Transverse colon (tissue), 3 donors: Measurements from ENCODE around the gene SHISAL2A.

ENCODE experiments used
- POLR2A ChIP-seq: fragments of 450-650 bp; IDR thresholded peaks from one replicate; pipeline ENCODE4 v1.6.1; 2016; ENCODE audit warnings: antibody characterized with exemption, mild to moderate bottlenecking, moderate library complexity
- TF ChIP-seq, protein P1 (sequence below), 5 experiments: fragments of 200-600 bp in 3 of 5; fragments of 450-650 bp in 2 of 5; sonication (generic) in 3 of 5; IDR thresholded peaks; 1 replicate in 2 of 5; 2 replicates in 3 of 5; pipeline ENCODE4 v1.5.1; 2016 to 2017; ENCODE audit warnings: antibody characterized with exemption in 5 of 5, inconsistent platforms in 3 of 5, mild to moderate bottlenecking in 2 of 5, moderate library complexity in 1 of 5

DNA sequence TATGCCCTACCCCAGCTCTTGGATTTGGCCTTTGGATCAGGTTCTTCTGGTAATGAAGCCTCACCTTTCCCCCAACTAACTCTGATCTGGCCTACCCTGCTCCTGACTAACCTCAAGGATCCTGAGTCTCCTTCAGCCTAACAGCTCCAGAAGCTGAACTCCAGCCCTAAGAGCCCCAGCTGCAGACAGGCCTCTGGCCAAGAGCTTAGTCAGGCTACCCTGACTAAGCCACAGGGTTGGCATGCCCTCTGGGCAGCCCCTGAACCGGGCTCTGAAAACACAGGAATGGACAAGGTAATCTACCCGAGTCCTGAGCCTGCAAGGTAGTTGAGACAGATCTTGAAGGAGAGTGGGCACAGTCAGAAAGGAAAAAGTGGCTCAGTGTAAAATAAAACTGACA, 35.7 kb downstream of the SHISAL2A start:
- no peak for TF ChIP-seq POLR2A
- TF ChIP-seq, protein P1, sequence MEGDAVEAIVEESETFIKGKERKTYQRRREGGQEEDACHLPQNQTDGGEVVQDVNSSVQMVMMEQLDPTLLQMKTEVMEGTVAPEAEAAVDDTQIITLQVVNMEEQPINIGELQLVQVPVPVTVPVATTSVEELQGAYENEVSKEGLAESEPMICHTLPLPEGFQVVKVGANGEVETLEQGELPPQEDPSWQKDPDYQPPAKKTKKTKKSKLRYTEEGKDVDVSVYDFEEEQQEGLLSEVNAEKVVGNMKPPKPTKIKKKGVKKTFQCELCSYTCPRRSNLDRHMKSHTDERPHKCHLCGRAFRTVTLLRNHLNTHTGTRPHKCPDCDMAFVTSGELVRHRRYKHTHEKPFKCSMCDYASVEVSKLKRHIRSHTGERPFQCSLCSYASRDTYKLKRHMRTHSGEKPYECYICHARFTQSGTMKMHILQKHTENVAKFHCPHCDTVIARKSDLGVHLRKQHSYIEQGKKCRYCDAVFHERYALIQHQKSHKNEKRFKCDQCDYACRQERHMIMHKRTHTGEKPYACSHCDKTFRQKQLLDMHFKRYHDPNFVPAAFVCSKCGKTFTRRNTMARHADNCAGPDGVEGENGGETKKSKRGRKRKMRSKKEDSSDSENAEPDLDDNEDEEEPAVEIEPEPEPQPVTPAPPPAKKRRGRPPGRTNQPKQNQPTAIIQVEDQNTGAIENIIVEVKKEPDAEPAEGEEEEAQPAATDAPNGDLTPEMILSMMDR (IDR thresholded peaks at IDR 0.05) = no peak
